Smooth muscle cell (in vitro differentiated cells): ENCODE data around the gene PVALB. TPM values are rescaled to one million over a fixed set of nuclear protein-coding genes. Genes with fewer than 3 reads are reported as not detected.

Experiments
- DNase-seq: peaks from one replicate; lab custom pipeline; 2025; ENCODE audit not compliant: unreplicated experiment; lab: John Stamatoyannopoulos, UW
- H2AFZ ChIP-seq: fragments of 200-600 bp; sonication (generic); 2 replicates; pipeline ENCODE4 v1.6.0; 2016; ENCODE audit warnings: antibody characterized with exemption, low read depth, mild to moderate bottlenecking
- H3F3A ChIP-seq: fragments of 200-600 bp; sonication (generic); 2 replicates; pipeline ENCODE4 v1.6.0; 2017; ENCODE audit warnings: antibody characterized with exemption, low read depth
- H3K27ac ChIP-seq: fragments of 200-600 bp; sonication (generic); 2 replicates; pipeline ENCODE4 v1.5.1; 2016; ENCODE audit warnings: low read depth, mild to moderate bottlenecking
- H3K27me3 ChIP-seq: fragments of 200-600 bp; sonication (generic); 2 replicates; pipeline ENCODE4 v1.6.1; 2016; ENCODE audit warnings: low read depth, mild to moderate bottlenecking
- H3K36me3 ChIP-seq: fragments of 200-600 bp; sonication (generic); 2 replicates; pipeline ENCODE4 v1.5.1; 2016; ENCODE audit warnings: low read depth
- H3K4me1 ChIP-seq: fragments of 200-600 bp; sonication (generic); 2 replicates; pipeline ENCODE4 v1.5.1; 2016; ENCODE audit warnings: low read depth
- H3K4me2 ChIP-seq: fragments of 200-600 bp; sonication (generic); 2 replicates; pipeline ENCODE4 v1.6.0; 2016; ENCODE audit warnings: mild to moderate bottlenecking
- H3K4me3 ChIP-seq: fragments of 200-600 bp; sonication (generic); 2 replicates; pipeline ENCODE4 v1.5.1; 2016; ENCODE audit warnings: mild to moderate bottlenecking
- H3K79me2 ChIP-seq: fragments of 200-600 bp; sonication (generic); 2 replicates; pipeline ENCODE4 v1.6.0; 2016; ENCODE audit warnings: low read depth, mild to moderate bottlenecking
- H3K9ac ChIP-seq: fragments of 200-600 bp; sonication (generic); 2 replicates; pipeline ENCODE4 v1.6.0; 2016; ENCODE audit warnings: low read depth
- H3K9me3 ChIP-seq: fragments of 200-600 bp; sonication (generic); replicated peaks from 2 replicates; pipeline ENCODE4 v1.5.1; 2016; ENCODE audit warnings: low read depth
- H4K20me1 ChIP-seq: fragments of 200-600 bp; sonication (generic); 2 replicates; pipeline ENCODE4 v1.6.0; 2016; ENCODE audit warnings: low read depth
- CTCF ChIP-seq: fragments of 200-600 bp; sonication (generic); IDR thresholded peaks from 2 replicates; pipeline ENCODE4 v1.5.1; 2017; ENCODE audit warnings: borderline replicate concordance, mild to moderate bottlenecking, antibody characterized with exemption; ENCODE audit not compliant: insufficient read depth, poor library complexity, severe bottlenecking
- WGBS: methylation state at CpG from one replicate; pipeline ENCODE4 v1.1.7; 2016; ENCODE audit warnings: low lambda C conversion rate; 5-methylcytosine and 5-hydroxymethylcytosine counted together
- polyA plus RNA-seq: library from polyadenylated mRNA; unstranded; fragments of >200 nt; fragmentation: Nextera tagmentation; extraction: Ambion mirVana; gene quantifications from 2 replicates; pipeline ENCODE4 v1.2.1, GENCODE V29; 2016
- total RNA-seq: library from RNA; depleted of rRNA; stranded (reverse); fragments of >200 nt; gene quantifications from 2 replicates; pipeline ENCODE4 v1.2.3, GENCODE V29; 2014

The PVALB gene
- total and polyA plus RNA-seq, 2 experiments from 2014 or later = not detected

- H3F3A ChIP-seq = no peaks in the 10 kb centered on the region
- H2AFZ ChIP-seq = no peak within 1 kb of the TSS
- H4K20me1 ChIP-seq = no peaks in the 10 kb centered on the region
- WGBS = 85% methylated on average over 17 of the region's 17 CpGs
- H3K27me3 ChIP-seq = peaks cover 13% of the 10 kb centered on the region
- no peaks in the 10 kb centered on the region for H3K4me1 ChIP-seq
- H3K9ac ChIP-seq = no peak within 1 kb of the TSS
- no peak within 1 kb of the TSS for H3K27ac ChIP-seq
- no peak for TF ChIP-seq CTCF
- H3K36me3 ChIP-seq = no peaks in the 10 kb centered on the region
- no peak for DNase-seq
- no peaks in the 10 kb centered on the region for H3K79me2 ChIP-seq
- no peak within 1 kb of the TSS for H3K4me2 ChIP-seq
- H3K4me3 ChIP-seq = no peak within 1 kb of the TSS
- no peaks in the 10 kb centered on the region for H3K9me3 ChIP-seq
Observed at GRCh38 chr22:36860821-36861659, 44.2 kb upstream of the PVALB start, which contains the start of gene NCF4. TSS of gene NCF4 (plus strand) at chr22:36861006. CDS start at chr22:36861172, 166 bp downstream.

GRCh38 chr22:36860438-36860820 lies 43.6 kb upstream of the PVALB start:
- H3K4me3 ChIP-seq = no peak overlapping the region
- no peaks in the 10 kb centered on the region for H4K20me1 ChIP-seq
- no peaks in the 10 kb centered on the region for H3K79me2 ChIP-seq
- 100% methylated on average over 2 of the region's 2 CpGs for WGBS
- no peak overlapping the region for H3K4me2 ChIP-seq
- no peaks in the 10 kb centered on the region for H3K4me1 ChIP-seq
- H2AFZ ChIP-seq = no peak overlapping the region
- H3F3A ChIP-seq = no peaks in the 10 kb centered on the region
- DNase-seq = no peak
- peaks cover 13% of the 10 kb centered on the region for H3K27me3 ChIP-seq
- no peak overlapping the region for H3K27ac ChIP-seq
- no peaks in the 10 kb centered on the region for H3K36me3 ChIP-seq
- no peak for TF ChIP-seq CTCF
- H3K9me3 ChIP-seq = no peaks in the 10 kb centered on the region
- no peak overlapping the region for H3K9ac ChIP-seq

- H2AFZ ChIP-seq = no peak overlapping the region
- H3F3A ChIP-seq = no peaks in the 10 kb centered on the region
- H3K4me3 ChIP-seq = no peak overlapping the region
- H4K20me1 ChIP-seq = no peaks in the 10 kb centered on the region
- H3K79me2 ChIP-seq = no peaks in the 10 kb centered on the region
- no peaks in the 10 kb centered on the region for H3K4me1 ChIP-seq
- H3K36me3 ChIP-seq = no peaks in the 10 kb centered on the region
- no peak overlapping the region for H3K4me2 ChIP-seq
- no peak overlapping the region for H3K9ac ChIP-seq
- H3K27me3 ChIP-seq = peaks cover 13% of the 10 kb centered on the region
- H3K27ac ChIP-seq = no peak overlapping the region
- no peaks in the 10 kb centered on the region for H3K9me3 ChIP-seq
- DNase-seq = no peak
- no peak for TF ChIP-seq CTCF
- WGBS = 64% methylated on average over 6 of the region's 6 CpGs
Observed at GRCh38 chr22:36860017-36860416, 43.2 kb upstream of the PVALB start.

- no peaks in the 10 kb centered on the region for H3F3A ChIP-seq
Observed at GRCh38 chr22:36858966-36859365, 42.1 kb upstream of the PVALB start.

More at GRCh38 chr22:36858966-36859365, 42.1 kb upstream of the PVALB start:
- Histone ChIP-seq H3K27ac (no peak overlapping the region), H3K36me3 (no peaks in the 10 kb centered on the region), H4K20me1 (no peaks in the 10 kb centered on the region), H2AFZ (no peak overlapping the region), H3K9me3 (no peaks in the 10 kb centered on the region), H3K4me3 (no peak overlapping the region), H3K4me2 (no peak overlapping the region), H3K79me2 (no peaks in the 10 kb centered on the region), H3K9ac (no peak overlapping the region), H3K4me1 (no peaks in the 10 kb centered on the region), H3K27me3 (peaks cover 13% of the 10 kb centered on the region)
- DNase-seq = no peak
- WGBS = 87% methylated on average over 2 of the region's 2 CpGs
- TF ChIP-seq CTCF = no peak
